HFFc6 (cell line): ENCODE results near the gene NLGN1. TPM values are rescaled to one million over a fixed set of nuclear protein-coding genes. Genes with fewer than 3 reads are reported as not detected.
"Not testable (repeated sequence)": the region's sequence is repeated elsewhere in the genome, so short reads cannot be mapped to it uniquely, and the experiment has no call there.

Experiments used
- DNase-seq: peaks from one replicate; pipeline ENCODE4 v3.0.0-alpha.2; 2018
- H3K27ac Mint-ChIP-seq: 2 replicates; pipeline ENCODE4 v1.8.0; 2020; ENCODE audit warnings: mild to moderate bottlenecking, mixed read lengths
- H3K27me3 Mint-ChIP-seq: 2 replicates; pipeline ENCODE4 v1.8.0; 2021; ENCODE audit warnings: mild to moderate bottlenecking, moderate library complexity, mixed read lengths; ENCODE audit not compliant: insufficient read depth
- H3K36me3 Mint-ChIP-seq: 2 replicates; pipeline ENCODE4 v1.8.0; 2021; ENCODE audit warnings: low read depth, mixed read lengths
- H3K4me1 Mint-ChIP-seq: 2 replicates; pipeline ENCODE4 v1.8.0; 2020; ENCODE audit warnings: low read depth, mixed read lengths
- H3K4me3 Mint-ChIP-seq: 2 replicates; pipeline ENCODE4 v1.8.0; 2020; ENCODE audit warnings: mild to moderate bottlenecking, moderate library complexity, mixed read lengths
- H3K9me3 Mint-ChIP-seq: 2 replicates; pipeline ENCODE4 v1.8.0; 2020; ENCODE audit warnings: mild to moderate bottlenecking, mixed read lengths
- CTCF ChIP-seq: fragments of 200-600 bp; sonication (generic); IDR thresholded peaks from 2 replicates; pipeline ENCODE4 v1.5.0; 2021; ENCODE audit warnings: antibody characterized with exemption, mild to moderate bottlenecking
- total RNA-seq, 6 experiments: library from RNA; stranded (reverse); fragmentation: NEBNext Ultra II Directional; extraction: Animal tissue kit (Norgen Biotek cat#: 25700); gene quantifications; 2 replicates in 1 of 6; 3 replicates in 5 of 6; pipeline ENCODE4 v1.2.3, GENCODE V29; 2021

Gene NLGN1
- total RNA-seq, 6 experiments from 2014 or later, result 10.0 to 17.2 (median 15.7) TPM

GRCh38 chr3:174199696-174200095, 802.2 kb downstream of the NLGN1 start:
- Mint-ChIP-seq H3K27ac (no peak overlapping the region), H3K9me3 (no peaks in the 10 kb centered on the region), H3K27me3 (no peaks in the 10 kb centered on the region), H3K4me1 (peaks cover 31% of the 10 kb centered on the region), H3K4me3 (no peak overlapping the region), H3K36me3 (no peaks in the 10 kb centered on the region)
- no peak for TF ChIP-seq CTCF
- DNase-seq, result no peak

- TF ChIP-seq CTCF, result no peak
- Mint-ChIP-seq H3K9me3 (no peaks in the 10 kb centered on the region), H3K27ac (no peak overlapping the region), H3K36me3 (no peaks in the 10 kb centered on the region), H3K4me1 (peaks cover 31% of the 10 kb centered on the region), H3K4me3 (no peak overlapping the region), H3K27me3 (no peaks in the 10 kb centered on the region)
- no peak for DNase-seq
Observed at GRCh38 chr3:174202116-174202515, 804.6 kb downstream of the NLGN1 start.

- Mint-ChIP-seq H3K4me3 (no peak overlapping the region), H3K27me3 (no peaks in the 10 kb centered on the region), H3K4me1 (peaks cover 31% of the 10 kb centered on the region), H3K36me3 (no peaks in the 10 kb centered on the region), H3K9me3 (no peaks in the 10 kb centered on the region), H3K27ac (no peak overlapping the region)
- TF ChIP-seq CTCF, result no peak
- DNase-seq, result peak; percentile 61
Observed at GRCh38 chr3:174202561-174202960, 805.0 kb downstream of the NLGN1 start.

GRCh38 chr3:174204765-174205164, 807.2 kb downstream of the NLGN1 start:
- peaks cover 13% of the 10 kb centered on the region for H3K4me1 Mint-ChIP-seq
- no peak for DNase-seq
- H3K27ac Mint-ChIP-seq, result no peak overlapping the region
- H3K4me3 Mint-ChIP-seq, result no peak overlapping the region
- H3K27me3 Mint-ChIP-seq, result no peaks in the 10 kb centered on the region
- H3K36me3 Mint-ChIP-seq, result no peaks in the 10 kb centered on the region
- no peaks in the 10 kb centered on the region for H3K9me3 Mint-ChIP-seq
- no peak for TF ChIP-seq CTCF

- no peak for TF ChIP-seq CTCF
- Mint-ChIP-seq H3K4me3 (no peak overlapping the region), H3K27ac (no peak overlapping the region), H3K4me1 (peaks cover 9% of the 10 kb centered on the region), H3K9me3 (no peaks in the 10 kb centered on the region), H3K36me3 (0 out of 2 replicates have a peak, but pooled peaks cover 3% of the 10 kb centered on the region), H3K27me3 (no peaks in the 10 kb centered on the region)
- DNase-seq, result no peak
Observed at GRCh38 chr3:174206607-174207192, 809.2 kb downstream of the NLGN1 start.

GRCh38 chr3:174208161-174208560, 810.6 kb downstream of the NLGN1 start:
- no peaks in the 10 kb centered on the region for H3K9me3 Mint-ChIP-seq
- TF ChIP-seq CTCF, result no peak
- no peak overlapping the region for H3K27ac Mint-ChIP-seq
- no peak overlapping the region for H3K4me3 Mint-ChIP-seq
- H3K36me3 Mint-ChIP-seq, result 0 out of 2 replicates have a peak, but pooled peaks cover 4% of the 10 kb centered on the region
- no peaks in the 10 kb centered on the region for H3K27me3 Mint-ChIP-seq
- no peak for DNase-seq
- no peaks in the 10 kb centered on the region for H3K4me1 Mint-ChIP-seq

- H3K27ac Mint-ChIP-seq, H3K4me3 Mint-ChIP-seq, H3K9me3 Mint-ChIP-seq, H3K36me3 Mint-ChIP-seq, DNase-seq, H3K27me3 Mint-ChIP-seq: not testable (repeated sequence)
- peaks cover 10% of the 10 kb centered on the region; the same call in 1 of the 2 replicates for H3K4me1 Mint-ChIP-seq
Observed at GRCh38 chr3:174211896-174212295, 814.4 kb downstream of the NLGN1 start.
